Activated naive CD8-positive, alpha-beta T cell treated with anti-CD3 and anti-CD28 coated beads, Interleukin-2, amount 10 ng/mL, durations not matched to agents 7 days and 5 days (primary cell): ENCODE results near the gene APOD. TPM values are rescaled to one million over a fixed set of nuclear protein-coding genes. Genes with fewer than 3 reads are reported as not detected.
"Not testable (repeated sequence)": the region's sequence is repeated elsewhere in the genome, so short reads cannot be mapped to it uniquely, and the experiment has no call there.

Source experiments
- ATAC-seq: fragments of 150-1000 bp; cut with Tn5 transposase; one replicate; pipeline ENCODE4 v1.10.0; 2021; ENCODE audit warnings: low read depth, moderate library complexity
- POLR2A ChIA-PET: fragments of 350-600 bp; sonication (Branson Sonifier 250); formaldehyde crosslinking; loops from one replicate; lab custom pipeline; 2021; ENCODE audit warnings: antibody characterized with exemption; lab: Charles Lee
- DNase-seq: peaks from one replicate; pipeline ENCODE4 v3.0.0; 2021
- H3K27ac Mint-ChIP-seq: one replicate; pipeline ENCODE4 v1.8.0; 2022; ENCODE audit warnings: mild to moderate bottlenecking, mixed read lengths
- H3K27me3 Mint-ChIP-seq: one replicate; pipeline ENCODE4 v1.8.0; 2022; ENCODE audit warnings: mild to moderate bottlenecking, moderate library complexity, mixed read lengths
- H3K36me3 Mint-ChIP-seq: one replicate; pipeline ENCODE4 v1.8.0; 2021; ENCODE audit warnings: mild to moderate bottlenecking, mixed read lengths
- H3K4me1 Mint-ChIP-seq: one replicate; pipeline ENCODE4 v1.8.0; 2021; ENCODE audit warnings: mixed read lengths
- H3K4me3 Mint-ChIP-seq: one replicate; pipeline ENCODE4 v1.8.0; 2022; ENCODE audit warnings: mild to moderate bottlenecking, moderate library complexity, mixed read lengths
- H3K9me3 Mint-ChIP-seq: one replicate; pipeline ENCODE4 v1.8.0; 2021; ENCODE audit warnings: mixed read lengths
- total RNA-seq, 2 experiments: library from RNA; stranded (reverse); gene quantifications; one replicate each; pipeline ENCODE4 v1.2.3, GENCODE V29; 2021

The APOD gene
- not detected for total RNA-seq

DNA sequence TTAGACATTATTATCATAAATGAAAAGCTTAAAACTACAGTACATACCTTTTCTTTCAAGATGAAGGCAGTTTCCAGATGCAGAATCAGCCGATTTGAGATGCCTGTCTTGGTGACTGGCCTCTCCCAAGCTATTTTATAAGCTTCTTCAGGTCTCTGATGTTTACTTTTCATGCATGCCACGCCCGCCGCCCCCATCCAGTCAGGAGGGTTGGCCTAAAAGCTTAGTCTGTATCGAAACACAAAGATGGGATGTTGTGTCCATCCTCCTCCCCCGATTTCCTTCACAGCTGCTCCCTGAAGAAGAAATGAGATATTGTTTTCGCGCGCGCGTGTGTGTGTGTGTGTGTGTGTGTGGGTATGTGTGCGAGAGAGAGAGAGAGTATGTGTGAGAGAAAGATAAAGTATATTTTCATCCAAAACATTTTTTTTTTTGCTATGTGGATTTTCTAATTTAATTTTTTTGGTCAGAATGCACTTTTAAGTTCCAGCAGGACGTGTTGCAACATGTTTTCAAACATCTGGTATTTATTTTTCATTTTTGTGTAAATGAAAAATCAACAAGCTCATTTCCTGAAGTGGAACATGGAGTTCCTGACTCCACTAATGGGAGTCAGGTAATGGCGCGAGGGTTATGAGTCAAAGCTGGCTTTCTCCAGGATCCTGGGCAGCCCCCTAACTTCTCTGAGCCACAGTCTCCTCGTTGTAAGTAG lies at the start of gene APOD:
Gene APOD (minus strand): TSS at position 110 of the 712 bp plus-strand sequence. CDS start 4,479 bp downstream, outside the sequence.
- Mint-ChIP-seq H3K27ac (no peak within 1 kb of the TSS), H3K36me3 (no peaks in the 10 kb centered on the region), H3K9me3 (no peaks in the 10 kb centered on the region), H3K4me3 (no peak within 1 kb of the TSS), H3K4me1 (peaks cover 21% of the 10 kb centered on the region), H3K27me3 (peaks cover 2% of the 10 kb centered on the region)
- POLR2A ChIA-PET = no interaction called here
- ATAC-seq (no peak), DNase-seq (no peak)

DNA sequence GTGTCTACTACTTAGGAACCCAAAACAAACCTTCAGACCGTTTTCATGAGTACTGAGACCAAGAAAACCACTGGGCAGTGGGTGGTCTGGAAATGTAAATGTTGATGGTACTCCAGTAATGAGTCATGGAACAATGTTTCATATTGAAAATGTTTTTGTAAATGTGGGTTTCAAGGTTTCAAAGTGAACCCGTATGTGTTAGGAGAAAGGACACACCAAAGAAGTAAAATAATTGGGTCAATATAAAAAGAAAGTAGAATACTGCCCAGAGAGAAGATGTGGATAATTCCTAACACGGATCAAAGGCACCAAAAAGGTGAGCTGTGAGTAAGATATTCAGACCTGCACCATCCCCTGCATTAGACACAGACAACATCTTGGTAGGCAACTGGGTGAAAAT lies 49.6 kb upstream of the APOD start:
- not testable (repeated sequence) for H3K9me3 Mint-ChIP-seq, H3K36me3 Mint-ChIP-seq, H3K27me3 Mint-ChIP-seq

GRCh38 chr3:195632501-195633185 lies 48.9 kb upstream of the APOD start:
- H3K9me3 Mint-ChIP-seq, ATAC-seq, H3K27me3 Mint-ChIP-seq, H3K36me3 Mint-ChIP-seq, H3K4me3 Mint-ChIP-seq, H3K27ac Mint-ChIP-seq, DNase-seq, POLR2A ChIA-PET: not testable (repeated sequence)
- H3K4me1 Mint-ChIP-seq = peaks cover 10% of the 10 kb centered on the region

More for the DNA sequence above, 49.6 kb upstream of the APOD start:
- Mint-ChIP-seq H3K4me3 (peak overlapping the region; percentile 60), H3K4me1 (peaks cover 10% of the 10 kb centered on the region)
- POLR2A ChIA-PET, H3K27ac Mint-ChIP-seq, DNase-seq, ATAC-seq: not testable (repeated sequence)

GRCh38 chr3:195632046-195632445 lies 48.3 kb upstream of the APOD start:
- H3K36me3 Mint-ChIP-seq, POLR2A ChIA-PET, H3K4me1 Mint-ChIP-seq, DNase-seq, H3K4me3 Mint-ChIP-seq, H3K9me3 Mint-ChIP-seq, H3K27me3 Mint-ChIP-seq, H3K27ac Mint-ChIP-seq, ATAC-seq: not testable (repeated sequence)

- DNase-seq, H3K36me3 Mint-ChIP-seq, H3K4me3 Mint-ChIP-seq, H3K27ac Mint-ChIP-seq, H3K27me3 Mint-ChIP-seq, H3K9me3 Mint-ChIP-seq, ATAC-seq, POLR2A ChIA-PET, H3K4me1 Mint-ChIP-seq: not testable (repeated sequence)
These were observed 47.3 kb upstream of the APOD start for GRCh38 chr3:195630938-195631495.

DNA sequence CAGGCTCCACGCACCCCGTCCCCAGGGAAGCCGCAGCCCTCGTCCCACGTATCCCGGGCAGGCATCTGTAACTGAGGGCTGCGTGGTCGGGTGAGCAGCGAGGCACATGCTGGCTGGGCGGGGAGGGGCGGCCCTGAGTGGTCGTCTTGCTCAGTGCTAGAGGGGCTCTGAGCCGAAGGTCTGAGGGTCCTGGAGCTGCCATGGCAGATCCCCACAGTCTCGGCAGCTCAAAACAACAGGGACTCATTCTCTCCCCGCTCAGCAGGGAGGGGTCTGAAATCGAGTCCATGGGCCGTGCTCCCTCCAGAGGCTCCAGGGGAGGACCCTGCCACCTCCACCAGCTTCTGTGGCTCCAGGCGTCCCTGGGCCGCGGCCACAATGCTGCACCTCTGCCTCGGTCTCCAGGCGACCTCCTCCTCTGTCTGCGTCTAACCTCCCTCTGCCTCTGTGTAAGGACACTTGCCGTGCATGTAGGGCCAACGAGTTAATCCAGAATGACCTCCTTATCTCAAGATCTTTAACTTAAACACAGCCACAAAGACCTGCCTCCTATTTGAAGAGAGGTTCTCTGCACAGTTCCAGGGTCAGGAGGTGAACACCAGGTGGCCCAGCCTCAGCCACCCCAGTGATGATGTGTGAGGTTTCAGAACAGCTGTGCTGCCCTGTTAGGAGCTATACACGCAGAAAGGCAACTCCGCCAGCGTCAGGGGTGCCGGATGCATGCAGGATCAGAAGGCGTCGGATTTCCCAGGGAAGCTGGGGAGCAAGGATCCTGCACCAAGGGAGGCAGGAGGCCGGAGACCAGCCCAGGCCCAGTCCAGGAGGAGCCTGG lies 46.6 kb upstream of the APOD start:
- H3K36me3 Mint-ChIP-seq, H3K27me3 Mint-ChIP-seq: not testable (repeated sequence)

DNA sequence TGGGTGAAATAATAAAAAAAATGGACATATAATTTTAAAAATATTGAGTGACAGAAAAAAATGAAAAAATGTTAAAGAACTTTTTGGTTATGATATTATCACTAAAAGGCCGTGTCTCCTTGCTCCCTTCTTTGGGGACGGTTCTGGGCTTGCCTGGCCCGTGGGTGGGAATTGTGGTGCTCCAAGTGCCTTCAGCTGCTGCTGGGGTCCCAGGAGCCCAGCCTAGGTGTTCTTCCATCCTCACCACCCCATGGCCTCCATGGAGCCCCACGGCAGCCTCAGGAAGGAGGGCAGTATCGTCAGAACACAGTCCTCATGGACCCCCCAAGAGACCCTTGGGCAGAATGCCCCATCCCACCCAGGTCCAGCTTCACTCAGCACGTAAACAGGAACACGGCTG lies 45.9 kb upstream of the APOD start:
- H3K36me3 Mint-ChIP-seq, H3K4me3 Mint-ChIP-seq, H3K9me3 Mint-ChIP-seq, H3K27ac Mint-ChIP-seq, DNase-seq, POLR2A ChIA-PET, H3K27me3 Mint-ChIP-seq, ATAC-seq, H3K4me1 Mint-ChIP-seq: not testable (repeated sequence)

More for the DNA sequence above, 46.6 kb upstream of the APOD start:
- H3K4me3 Mint-ChIP-seq, DNase-seq, H3K9me3 Mint-ChIP-seq, ATAC-seq, POLR2A ChIA-PET, H3K27ac Mint-ChIP-seq, H3K4me1 Mint-ChIP-seq: not testable (repeated sequence)

- POLR2A ChIA-PET, ATAC-seq, H3K36me3 Mint-ChIP-seq, H3K9me3 Mint-ChIP-seq, H3K4me1 Mint-ChIP-seq, H3K4me3 Mint-ChIP-seq, H3K27ac Mint-ChIP-seq, DNase-seq, H3K27me3 Mint-ChIP-seq: not testable (repeated sequence)
These were observed 44.7 kb upstream of the APOD start for GRCh38 chr3:195628386-195628920.

DNA sequence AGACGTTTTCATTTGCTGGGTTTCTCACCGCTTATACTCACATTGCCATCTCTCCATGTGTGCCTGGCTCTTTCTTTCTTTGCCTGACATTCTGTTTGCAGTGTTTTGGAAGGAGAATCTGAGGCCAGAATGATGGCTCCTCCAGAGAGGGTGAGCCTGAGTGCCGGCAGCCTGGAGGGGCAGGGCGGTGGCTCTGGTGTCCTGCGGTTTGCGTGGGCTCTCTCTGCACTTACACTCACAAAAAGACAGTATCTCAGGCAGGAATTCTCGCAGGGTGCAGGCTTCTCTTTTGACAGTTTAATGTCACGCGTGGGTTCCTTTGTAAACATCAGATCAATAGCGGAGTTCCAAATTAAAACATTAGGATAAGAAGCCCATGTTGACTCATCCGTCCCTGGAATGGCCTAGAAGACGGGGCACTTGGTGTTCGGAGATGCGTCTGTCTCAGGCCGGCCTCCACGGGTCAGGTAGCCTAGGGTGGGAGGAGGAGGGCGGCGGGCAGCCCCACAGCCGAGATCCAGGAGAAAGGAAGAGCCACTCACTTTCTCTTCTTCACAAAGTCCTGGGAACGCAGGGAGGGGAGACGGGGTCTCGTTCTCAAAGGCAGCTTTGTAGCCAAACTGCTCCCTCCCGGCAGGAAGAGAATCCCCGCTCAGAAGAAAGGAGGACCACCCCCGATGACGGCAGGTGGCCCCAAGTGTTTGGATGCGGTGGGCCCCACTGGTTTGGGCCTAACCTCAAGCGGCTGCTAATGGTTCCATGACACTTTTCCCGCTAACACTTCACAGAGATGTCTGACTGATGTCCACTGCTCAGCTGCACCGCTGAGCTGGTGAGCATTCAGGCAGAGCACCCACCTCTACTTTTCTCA lies 44.0 kb upstream of the APOD start:
- peak overlapping the region; percentile 14 for H3K27ac Mint-ChIP-seq
- H3K4me3 Mint-ChIP-seq, H3K27me3 Mint-ChIP-seq, ATAC-seq, H3K36me3 Mint-ChIP-seq, DNase-seq, H3K9me3 Mint-ChIP-seq, H3K4me1 Mint-ChIP-seq, POLR2A ChIA-PET: not testable (repeated sequence)

DNA sequence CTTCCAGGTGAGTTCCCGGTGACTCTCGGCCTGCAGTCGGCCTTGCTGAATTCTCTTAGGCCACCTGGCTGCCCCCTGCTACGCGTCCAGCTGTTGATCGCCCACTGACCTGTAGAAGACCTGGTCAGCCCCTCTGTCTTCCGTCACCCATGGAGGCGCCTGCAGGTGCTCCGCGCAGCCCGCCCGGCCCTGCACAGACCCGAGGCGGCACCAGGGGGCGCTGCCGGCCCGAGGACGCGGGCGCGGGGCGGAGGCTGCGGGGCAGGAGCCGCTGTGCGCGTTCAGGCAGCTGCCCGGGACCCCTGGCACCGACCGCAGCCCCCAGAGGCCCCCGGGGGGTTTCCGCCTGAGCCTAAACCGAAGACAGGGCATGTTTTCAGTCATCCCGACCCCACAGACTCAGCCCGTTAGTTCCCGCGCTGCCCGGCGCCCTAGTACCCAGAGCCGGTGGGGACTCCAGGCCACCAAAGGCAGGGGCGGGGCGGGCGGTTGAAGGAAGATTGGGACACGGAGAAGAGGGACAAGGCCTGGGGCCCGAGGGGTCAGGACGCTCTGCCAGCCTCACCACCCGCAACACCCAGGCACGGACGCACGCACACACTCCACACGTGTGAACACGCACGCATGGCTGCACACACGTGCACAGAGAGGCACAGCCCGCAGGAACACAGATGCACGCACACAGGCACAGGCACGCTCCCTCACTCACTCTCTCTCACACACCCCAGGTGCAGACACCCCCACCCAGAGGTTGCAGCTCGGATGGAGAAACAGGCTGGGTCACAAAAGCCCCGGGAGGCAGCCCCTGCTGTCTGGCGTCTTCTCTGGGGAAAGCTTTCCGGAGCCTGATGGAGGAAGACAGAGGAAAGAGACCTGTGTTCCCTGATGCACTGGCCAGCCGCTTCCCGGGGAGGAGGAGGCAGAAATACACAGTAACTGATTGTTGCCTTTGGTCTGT lies 41.1 kb upstream of the APOD start:
- H3K27me3 Mint-ChIP-seq, H3K9me3 Mint-ChIP-seq, H3K4me1 Mint-ChIP-seq, H3K27ac Mint-ChIP-seq, POLR2A ChIA-PET, H3K36me3 Mint-ChIP-seq: not testable (repeated sequence)
- DNase-seq (peak; percentile 54), ATAC-seq (peak; percentile 93)
- H3K4me3 Mint-ChIP-seq = peak overlapping the region; percentile 58

DNA sequence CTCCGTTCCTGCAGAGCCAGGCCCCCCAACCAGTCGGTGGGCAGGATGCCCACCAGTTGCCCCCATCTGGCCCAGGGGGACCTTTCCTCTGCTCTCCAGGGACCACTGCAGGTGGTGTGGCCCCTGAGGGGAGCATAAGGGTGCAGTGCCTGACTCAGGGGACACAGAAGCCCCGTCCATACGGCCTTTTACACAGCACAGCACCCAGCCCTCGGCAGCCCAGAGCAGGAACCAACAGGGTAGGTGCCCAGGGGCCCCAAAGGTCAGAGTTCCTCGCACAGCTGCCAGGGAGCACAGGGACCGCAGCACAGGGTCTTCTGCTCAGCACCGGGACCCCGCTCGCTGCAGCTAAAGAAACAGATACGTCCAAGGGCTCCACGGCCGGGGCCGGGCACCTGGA lies 40.4 kb upstream of the APOD start:
- H3K9me3 Mint-ChIP-seq, H3K36me3 Mint-ChIP-seq, H3K27me3 Mint-ChIP-seq, H3K27ac Mint-ChIP-seq, DNase-seq, POLR2A ChIA-PET, H3K4me3 Mint-ChIP-seq: not testable (repeated sequence)
- H3K4me1 Mint-ChIP-seq = peaks cover 11% of the 10 kb centered on the region
- ATAC-seq = peak; percentile 2
